CD14-positive monocyte (primary cell): Measurements from ENCODE around the gene POLR3E. TPM values are rescaled to one million over a fixed set of nuclear protein-coding genes. Genes with fewer than 3 reads are reported as not detected.

Experiments
- DNase-seq, 3 donors: peaks; one replicate each; pipeline ENCODE4 v3.0.0-alpha.2; 2011 to 2022
- H2AFZ ChIP-seq: 2 replicates; pipeline ENCODE4 v1.6.0; 2012; ENCODE audit warnings: mild to moderate bottlenecking, low read depth, low read length, inconsistent platforms; ENCODE audit not compliant: insufficient read depth, poor library complexity, severe bottlenecking
- H3K27ac ChIP-seq, 2 donors: 1 replicate in 1 of 2; 2 replicates in 1 of 2; pipeline ENCODE4 v1.5.1; 2012 to 2013; ENCODE audit warnings: low read length in 2 of 2, control low read depth in 1 of 2, inconsistent platforms in 1 of 2, low read depth in 1 of 2, mild to moderate bottlenecking in 1 of 2
- H3K27me3 ChIP-seq, 2 donors: one replicate each; pipeline versions ENCODE4 v1.6.0 to v1.6.1; 2011 to 2013; ENCODE audit warnings: low read length in 2 of 2; ENCODE audit not compliant: control insufficient read depth in 2 of 2, insufficient read depth in 2 of 2
- H3K36me3 ChIP-seq, 2 donors: replicated peaks in 1 of 2; 1 replicate in 1 of 2; 2 replicates in 1 of 2; pipeline versions ENCODE4 v1.5.1 to v1.6.1; 2012 to 2013; ENCODE audit warnings: low read length in 2 of 2, control low read depth in 1 of 2, inconsistent platforms in 1 of 2, mild to moderate bottlenecking in 1 of 2; ENCODE audit not compliant: insufficient read depth in 2 of 2, control insufficient read depth in 1 of 2
- H3K4me1 ChIP-seq, 2 donors: 1 replicate in 1 of 2; 2 replicates in 1 of 2; pipeline versions ENCODE4 v1.5.1 to v1.6.1; 2012 to 2013; ENCODE audit warnings: low read length in 2 of 2, control low read depth in 1 of 2, inconsistent platforms in 1 of 2, mild to moderate bottlenecking in 1 of 2, moderate library complexity in 1 of 2; ENCODE audit not compliant: insufficient read depth in 2 of 2, control insufficient read depth in 1 of 2
- H3K4me2 ChIP-seq: replicated peaks from 2 replicates; pipeline ENCODE3; 2012; ENCODE audit warnings: low read length, moderate library complexity, mild to moderate bottlenecking; ENCODE audit not compliant: poor library complexity, severe bottlenecking; ENCODE audit errors: extremely low read depth
- H3K4me3 ChIP-seq, 3 experiments: fragments of 200-600 bp in 1 of 3; sonication (generic) in 1 of 3; replicated peaks in 1 of 3; 1 replicate in 2 of 3; 2 replicates in 1 of 3; pipeline ENCODE4 v1.5.1; 2011 to 2013; ENCODE audit warnings: low read length in 3 of 3, mild to moderate bottlenecking in 3 of 3, control low read depth in 2 of 3, low read depth in 2 of 3, inconsistent platforms in 1 of 3, moderate library complexity in 1 of 3
- H3K79me2 ChIP-seq: 2 replicates; pipeline ENCODE4 v1.6.0; 2012; ENCODE audit warnings: mild to moderate bottlenecking, control low read depth, inconsistent platforms, low read length, moderate library complexity; ENCODE audit not compliant: insufficient read depth
- H3K9ac ChIP-seq: 2 replicates; pipeline ENCODE4 v1.6.0; 2017; ENCODE audit warnings: low read length, mild to moderate bottlenecking; ENCODE audit not compliant: insufficient read depth, poor library complexity, severe bottlenecking
- H3K9me3 ChIP-seq, 2 donors: replicated peaks in 1 of 2; 1 replicate in 1 of 2; 2 replicates in 1 of 2; pipeline versions ENCODE4 v1.5.1 to v1.6.1; 2012 to 2013; ENCODE audit warnings: low read length in 2 of 2, control low read depth in 1 of 2; ENCODE audit not compliant: control insufficient read depth in 1 of 2, insufficient read depth in 1 of 2
- H4K20me1 ChIP-seq: 2 replicates; pipeline ENCODE4 v1.6.0; 2012; ENCODE audit warnings: mild to moderate bottlenecking, low read length, control low read depth, moderate library complexity; ENCODE audit not compliant: insufficient read depth
- H3K27ac Mint-ChIP-seq, 7 donors: one replicate each; pipeline ENCODE4 v1.8.0; 2020; ENCODE audit warnings: mild to moderate bottlenecking in 7 of 7, mixed read lengths in 7 of 7, moderate library complexity in 6 of 7, inconsistent platforms in 2 of 7
- H3K27me3 Mint-ChIP-seq, 3 donors: one replicate each; pipeline ENCODE4 v1.8.0; 2021 to 2022; ENCODE audit warnings: low read depth in 3 of 3, mild to moderate bottlenecking in 3 of 3, mixed read lengths in 3 of 3, moderate library complexity in 3 of 3, inconsistent platforms in 1 of 3
- H3K36me3 Mint-ChIP-seq, 2 donors: one replicate each; pipeline ENCODE4 v1.8.0; 2020; ENCODE audit warnings: mixed read lengths in 2 of 2, inconsistent platforms in 1 of 2, mild to moderate bottlenecking in 1 of 2
- H3K4me1 Mint-ChIP-seq: one replicate; pipeline ENCODE4 v1.8.0; 2020; ENCODE audit warnings: mild to moderate bottlenecking, mixed read lengths
- H3K4me3 Mint-ChIP-seq, 2 donors: one replicate each; pipeline ENCODE4 v1.8.0; 2020; ENCODE audit warnings: mild to moderate bottlenecking in 2 of 2, mixed read lengths in 2 of 2, moderate library complexity in 1 of 2
- H3K9me3 Mint-ChIP-seq, 7 donors: one replicate each; pipeline ENCODE4 v1.8.0; 2020 to 2022; ENCODE audit warnings: mixed read lengths in 7 of 7, mild to moderate bottlenecking in 6 of 7, moderate library complexity in 6 of 7, inconsistent platforms in 2 of 7
- CTCF ChIP-seq: fragments of 200-600 bp; IDR thresholded peaks from one replicate; pipeline ENCODE4 v1.8.0; 2022; ENCODE audit warnings: antibody characterized with exemption, mild to moderate bottlenecking
- WGBS: methylation state at CpG from one replicate; pipeline ENCODE4 v1.1.5; 2013; ENCODE audit warnings: missing lambda C conversion rate; ENCODE audit not compliant: insufficient coverage; 5-methylcytosine and 5-hydroxymethylcytosine counted together
- intact Hi-C, 2 donors: fragments of 100-400 bp; cut with micrococcal nuclease; formaldehyde crosslinking; loops; one replicate each; pipeline versions ENCODE4 v1.15.0 to v1.15.1; 2023
- polyA plus RNA-seq, 3 donors: library from polyadenylated mRNA; depleted of rRNA in 1 of 3; unstranded in 2 of 3; stranded (reverse) in 1 of 3; fragments of 300-500 nt in 2 of 3; fragments of >200 nt in 1 of 3; fragmentation: Illumina TruSeq in 2 of 3; gene quantifications; 1 replicate in 2 of 3; 2 replicates in 1 of 3; pipeline ENCODE4 v1.2.3, GENCODE V29; 2012 to 2021

POLR3E gene
- polyA plus RNA-seq, 3 donors, result 4.1 to 34.6 (median 5.7) TPM

- Mint-ChIP-seq H3K27me3 (peaks cover 0 to 4% (median 0%) of the 10 kb centered on the region in 3 donors), H3K36me3 (no peaks in the 10 kb centered on the region), H3K27ac (no peak overlapping the region), H3K9me3 (no peaks in the 10 kb centered on the region), H3K4me1 (peaks cover 10% of the 10 kb centered on the region), H3K4me3 (no peak overlapping the region)
- H2AFZ ChIP-seq, result no peak overlapping the region
- no peaks in the 10 kb centered on the region for H3K27me3 ChIP-seq
- intact Hi-C loops, result loop anchor here (5.0 to 10.0 kb wide), 2 partner anchors 36 to 639 kb away; partner anchors contain the start of gene IGSF6 (in 2 of the 2)
- no peaks in the 10 kb centered on the region for H3K9me3 ChIP-seq
- peaks cover 8% of the 10 kb centered on the region for H3K79me2 ChIP-seq
- TF ChIP-seq CTCF, result no peak
- no peak for DNase-seq
- 98% methylated on average over 6 of the region's 11 CpGs for WGBS
- peaks cover 15 to 18% of the 10 kb centered on the region in 2 donors for H3K4me1 ChIP-seq
- no peak overlapping the region for H3K4me2 ChIP-seq
- H4K20me1 ChIP-seq, result peaks cover 6% of the 10 kb centered on the region
- H3K36me3 ChIP-seq, result no peaks in the 10 kb centered on the region
- no peak overlapping the region for H3K4me3 ChIP-seq
- H3K9ac ChIP-seq, result no peak overlapping the region
- H3K27ac ChIP-seq, result no peak overlapping the region
These were observed 3.8 kb upstream of the POLR3E start for GRCh38 chr16:22293137-22294106.

- intact Hi-C loops, result loop anchor here (1.0 to 10.0 kb wide), 4 partner anchors 105 to 642 kb away; partner anchors contain the start of genes IGSF6 (in 2 of the 2) and PDZD9 (in 2 of the 2)
- peak overlapping the region; percentile 80 for H3K4me2 ChIP-seq
- H3K27me3 Mint-ChIP-seq, result peaks cover 0 to 4% (median 0%) of the 10 kb centered on the region in 3 donors
- H3K27me3 ChIP-seq, result no peaks in the 10 kb centered on the region
- no peak overlapping the region for H3K27ac ChIP-seq
- peaks cover 28% of the 10 kb centered on the region for H3K4me1 Mint-ChIP-seq
- WGBS, result 0% methylated on average over 8 of the region's 17 CpGs
- no peaks in the 10 kb centered on the region for H3K9me3 ChIP-seq
- H3K79me2 ChIP-seq, result peaks cover 35% of the 10 kb centered on the region
- H3K4me1 ChIP-seq, result peaks cover 20 to 25% of the 10 kb centered on the region in 2 donors
- H3K4me3 Mint-ChIP-seq, result peak overlapping the region; percentile 78 to 85
- TF ChIP-seq CTCF, result no peak
- no peaks in the 10 kb centered on the region for H3K36me3 ChIP-seq
- no peak for DNase-seq
- no peaks in the 10 kb centered on the region for H3K9me3 Mint-ChIP-seq
- H3K27ac Mint-ChIP-seq, result peak overlapping the region in 1 of 7 donors; percentile 95
- peak overlapping the region; percentile 64 to 95 (median 94) for H3K4me3 ChIP-seq
- peak overlapping the region; percentile 46 for H2AFZ ChIP-seq
- peaks cover 28% of the 10 kb centered on the region for H4K20me1 ChIP-seq
- H3K9ac ChIP-seq, result peak overlapping the region; percentile 39
- H3K36me3 Mint-ChIP-seq, result peaks cover 6 to 9% of the 10 kb centered on the region in 2 donors
These were observed 740 bp upstream of the POLR3E start for GRCh38 chr16:22296225-22297113.
